ENCODE measurements around the gene ABR.

Gene ABR

GRCh38 chr17:1170739-1171138 is 9.0 kb downstream of the ABR start:
- H3K4me1 ChIP-seq (ENCODE audit: insufficient read depth, poor library complexity, severe bottlenecking): no peaks in the 10 kb centered on the region
- no peak overlapping the region for H3K4me3 ChIP-seq (ENCODE audit: severe bottlenecking)
- H3K9me3 ChIP-seq (ENCODE audit: severe bottlenecking): no peaks in the 10 kb centered on the region
- H3K27me3 ChIP-seq (ENCODE audit: insufficient read depth, poor library complexity, severe bottlenecking): no peaks in the 10 kb centered on the region
- DNase-seq (ENCODE audit: low spot score): no peak
- H3K27ac ChIP-seq (ENCODE audit: poor library complexity, severe bottlenecking): no peak overlapping the region
- ATAC-seq (ENCODE audit: low read depth): no peak
- H3K36me3 ChIP-seq (ENCODE audit: low read depth): no peaks in the 10 kb centered on the region
- TF ChIP-seq CTCF (IDR thresholded peaks at IDR 0.05; ENCODE audit: poor library complexity, severe bottlenecking): no peak

- no peak for TF ChIP-seq CTCF (IDR thresholded peaks at IDR 0.05; ENCODE audit: poor library complexity, severe bottlenecking)
- no peaks in the 10 kb centered on the region for H3K27me3 ChIP-seq (ENCODE audit: insufficient read depth, poor library complexity, severe bottlenecking)
- H3K4me1 ChIP-seq (ENCODE audit: insufficient read depth, poor library complexity, severe bottlenecking): no peaks in the 10 kb centered on the region
- H3K27ac ChIP-seq (ENCODE audit: poor library complexity, severe bottlenecking): no peak overlapping the region
- DNase-seq (ENCODE audit: low spot score) (no peak), ATAC-seq (ENCODE audit: low read depth) (no peak)
- H3K9me3 ChIP-seq (ENCODE audit: severe bottlenecking): no peaks in the 10 kb centered on the region
- H3K4me3 ChIP-seq (ENCODE audit: severe bottlenecking): no peak overlapping the region
- no peaks in the 10 kb centered on the region for H3K36me3 ChIP-seq (ENCODE audit: low read depth)
Observed at GRCh38 chr17:1169929-1170312, 9.9 kb downstream of the ABR start.

GRCh38 chr17:1169221-1169928 is 10.4 kb downstream of the ABR start:
- ATAC-seq (ENCODE audit: low read depth) (no peak), DNase-seq (ENCODE audit: low spot score) (no peak)
- Histone ChIP-seq H3K27ac (ENCODE audit: poor library complexity, severe bottlenecking) (no peak overlapping the region), H3K27me3 (ENCODE audit: insufficient read depth, poor library complexity, severe bottlenecking) (no peaks in the 10 kb centered on the region), H3K4me1 (ENCODE audit: insufficient read depth, poor library complexity, severe bottlenecking) (no peaks in the 10 kb centered on the region), H3K36me3 (ENCODE audit: low read depth) (no peaks in the 10 kb centered on the region), H3K9me3 (ENCODE audit: severe bottlenecking) (no peaks in the 10 kb centered on the region), H3K4me3 (ENCODE audit: severe bottlenecking) (no peak overlapping the region)
- TF ChIP-seq CTCF (IDR thresholded peaks at IDR 0.05; ENCODE audit: poor library complexity, severe bottlenecking): no peak

GRCh38 chr17:1168533-1169220 is 11.1 kb downstream of the ABR start:
- Histone ChIP-seq H3K4me3 (ENCODE audit: severe bottlenecking) (no peak overlapping the region), H3K9me3 (ENCODE audit: severe bottlenecking) (no peaks in the 10 kb centered on the region), H3K36me3 (ENCODE audit: low read depth) (no peaks in the 10 kb centered on the region), H3K27me3 (ENCODE audit: insufficient read depth, poor library complexity, severe bottlenecking) (no peaks in the 10 kb centered on the region), H3K4me1 (ENCODE audit: insufficient read depth, poor library complexity, severe bottlenecking) (no peaks in the 10 kb centered on the region), H3K27ac (ENCODE audit: poor library complexity, severe bottlenecking) (no peak overlapping the region)
- ATAC-seq (ENCODE audit: low read depth) (no peak), DNase-seq (ENCODE audit: low spot score) (no peak)
- no peak for TF ChIP-seq CTCF (IDR thresholded peaks at IDR 0.05; ENCODE audit: poor library complexity, severe bottlenecking)

- DNase-seq (ENCODE audit: low spot score) (no peak), ATAC-seq (ENCODE audit: low read depth) (no peak)
- no peaks in the 10 kb centered on the region for H3K9me3 ChIP-seq (ENCODE audit: severe bottlenecking)
- no peak overlapping the region for H3K27ac ChIP-seq (ENCODE audit: poor library complexity, severe bottlenecking)
- no peaks in the 10 kb centered on the region for H3K27me3 ChIP-seq (ENCODE audit: insufficient read depth, poor library complexity, severe bottlenecking)
- no peaks in the 10 kb centered on the region for H3K4me1 ChIP-seq (ENCODE audit: insufficient read depth, poor library complexity, severe bottlenecking)
- H3K4me3 ChIP-seq (ENCODE audit: severe bottlenecking): no peak overlapping the region
- no peaks in the 10 kb centered on the region for H3K36me3 ChIP-seq (ENCODE audit: low read depth)
- TF ChIP-seq CTCF (IDR thresholded peaks at IDR 0.05; ENCODE audit: poor library complexity, severe bottlenecking): no peak
Observed at GRCh38 chr17:1166276-1166675, 13.5 kb downstream of the ABR start.
